ENCODE data around the gene CGREF1. TPM values are rescaled to one million over a fixed set of nuclear protein-coding genes. Genes with fewer than 3 reads are reported as not detected.

Gene CGREF1
- total RNA-seq, 3 donors from 2014 or later = 0.41 to 1.9 (median 1.5) TPM

DNA sequence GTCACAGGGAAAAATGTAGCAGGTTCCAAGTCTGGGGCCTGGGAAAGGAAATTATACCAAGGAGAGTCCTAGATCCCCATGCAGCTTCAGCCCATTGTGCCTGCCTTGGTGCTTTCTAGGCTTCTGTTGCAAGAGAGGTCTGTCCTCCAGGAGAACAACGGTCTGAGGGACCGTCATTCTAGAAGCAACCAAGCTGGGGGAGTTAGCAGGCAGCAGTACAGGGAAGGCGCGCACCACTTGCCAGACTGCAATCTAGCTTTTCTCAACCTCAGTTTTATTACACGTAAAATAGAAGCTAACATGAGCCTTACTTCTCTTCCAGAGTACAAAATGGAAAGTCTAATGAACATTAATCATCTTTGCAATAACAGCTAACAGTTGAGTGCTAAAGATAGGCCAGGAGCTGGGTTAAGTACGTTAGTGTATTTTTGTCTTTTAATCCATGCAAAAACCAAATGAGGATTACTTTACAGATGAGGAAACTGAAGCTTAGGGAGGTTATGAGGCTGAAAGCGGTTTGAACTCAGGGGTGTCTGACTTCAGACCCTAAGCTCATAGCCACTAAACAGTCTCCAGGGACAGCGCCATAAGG, 31.8 kb upstream of the CGREF1 start:
- H3K4me3 ChIP-seq = no peak overlapping the region
- no peaks in the 10 kb centered on the region for H3K4me1 ChIP-seq (ENCODE audit: low read depth)
- intact Hi-C loops (cut with DNase I, micrococcal nuclease) = no loop called here
- ATAC-seq = no peak
- no peak for DNase-seq
- H3K9me3 ChIP-seq = no peaks in the 10 kb centered on the region
- TF ChIP-seq, protein P1, sequence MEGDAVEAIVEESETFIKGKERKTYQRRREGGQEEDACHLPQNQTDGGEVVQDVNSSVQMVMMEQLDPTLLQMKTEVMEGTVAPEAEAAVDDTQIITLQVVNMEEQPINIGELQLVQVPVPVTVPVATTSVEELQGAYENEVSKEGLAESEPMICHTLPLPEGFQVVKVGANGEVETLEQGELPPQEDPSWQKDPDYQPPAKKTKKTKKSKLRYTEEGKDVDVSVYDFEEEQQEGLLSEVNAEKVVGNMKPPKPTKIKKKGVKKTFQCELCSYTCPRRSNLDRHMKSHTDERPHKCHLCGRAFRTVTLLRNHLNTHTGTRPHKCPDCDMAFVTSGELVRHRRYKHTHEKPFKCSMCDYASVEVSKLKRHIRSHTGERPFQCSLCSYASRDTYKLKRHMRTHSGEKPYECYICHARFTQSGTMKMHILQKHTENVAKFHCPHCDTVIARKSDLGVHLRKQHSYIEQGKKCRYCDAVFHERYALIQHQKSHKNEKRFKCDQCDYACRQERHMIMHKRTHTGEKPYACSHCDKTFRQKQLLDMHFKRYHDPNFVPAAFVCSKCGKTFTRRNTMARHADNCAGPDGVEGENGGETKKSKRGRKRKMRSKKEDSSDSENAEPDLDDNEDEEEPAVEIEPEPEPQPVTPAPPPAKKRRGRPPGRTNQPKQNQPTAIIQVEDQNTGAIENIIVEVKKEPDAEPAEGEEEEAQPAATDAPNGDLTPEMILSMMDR (IDR thresholded peaks at IDR 0.05) = no peak
- no peaks in the 10 kb centered on the region for H3K36me3 ChIP-seq (ENCODE audit: low read depth)

DNA sequence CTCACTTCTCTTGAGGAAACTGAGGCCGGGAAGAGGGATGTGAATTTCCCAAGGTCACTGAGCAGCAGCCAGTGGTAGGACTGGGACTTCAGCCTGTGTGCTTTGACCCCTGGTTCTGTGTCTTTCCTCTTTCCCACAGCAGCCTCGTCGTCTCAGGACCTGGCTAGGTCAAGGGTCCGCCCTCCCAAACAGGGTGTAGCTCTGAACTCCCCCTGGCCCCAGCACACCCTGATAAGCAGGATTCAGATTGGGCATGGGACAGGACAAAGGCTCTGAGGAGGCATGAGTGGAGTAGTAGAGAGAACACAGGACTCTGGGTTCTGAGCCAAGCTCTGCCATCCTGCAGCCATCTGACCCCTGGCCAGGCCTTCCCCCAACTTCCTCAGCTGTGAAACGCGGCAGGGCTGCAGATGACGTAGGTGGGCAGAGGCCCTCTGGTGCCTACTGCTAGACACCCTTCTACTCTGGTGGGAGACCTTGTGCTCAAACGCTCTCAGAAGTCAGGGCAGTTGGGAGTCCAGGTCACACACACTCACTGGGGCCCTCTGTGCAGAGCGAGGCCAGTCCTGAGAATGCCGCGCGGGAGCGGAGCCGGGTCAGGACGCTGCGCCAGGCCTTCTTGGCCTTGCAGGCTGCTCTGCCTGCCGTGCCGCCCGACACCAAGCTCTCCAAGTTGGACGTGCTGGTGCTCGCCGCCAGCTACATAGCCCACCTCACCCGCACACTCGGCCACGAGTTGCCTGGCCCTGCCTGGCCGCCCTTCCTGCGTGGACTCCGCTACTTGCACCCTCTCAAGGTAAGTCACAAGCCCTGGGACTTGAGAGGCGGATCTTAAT, 30.9 kb upstream of the CGREF1 start:
- DNase-seq = no peak
- no peaks in the 10 kb centered on the region for H3K9me3 ChIP-seq
- TF ChIP-seq, protein P1 (IDR thresholded peaks at IDR 0.05) = no peak
- ATAC-seq = no peak
- intact Hi-C loops (cut with DNase I, micrococcal nuclease) = no loop called here
- no peak overlapping the region for H3K4me3 ChIP-seq
- no peaks in the 10 kb centered on the region for H3K36me3 ChIP-seq (ENCODE audit: low read depth)
- H3K4me1 ChIP-seq (ENCODE audit: low read depth) = no peaks in the 10 kb centered on the region

DNA sequence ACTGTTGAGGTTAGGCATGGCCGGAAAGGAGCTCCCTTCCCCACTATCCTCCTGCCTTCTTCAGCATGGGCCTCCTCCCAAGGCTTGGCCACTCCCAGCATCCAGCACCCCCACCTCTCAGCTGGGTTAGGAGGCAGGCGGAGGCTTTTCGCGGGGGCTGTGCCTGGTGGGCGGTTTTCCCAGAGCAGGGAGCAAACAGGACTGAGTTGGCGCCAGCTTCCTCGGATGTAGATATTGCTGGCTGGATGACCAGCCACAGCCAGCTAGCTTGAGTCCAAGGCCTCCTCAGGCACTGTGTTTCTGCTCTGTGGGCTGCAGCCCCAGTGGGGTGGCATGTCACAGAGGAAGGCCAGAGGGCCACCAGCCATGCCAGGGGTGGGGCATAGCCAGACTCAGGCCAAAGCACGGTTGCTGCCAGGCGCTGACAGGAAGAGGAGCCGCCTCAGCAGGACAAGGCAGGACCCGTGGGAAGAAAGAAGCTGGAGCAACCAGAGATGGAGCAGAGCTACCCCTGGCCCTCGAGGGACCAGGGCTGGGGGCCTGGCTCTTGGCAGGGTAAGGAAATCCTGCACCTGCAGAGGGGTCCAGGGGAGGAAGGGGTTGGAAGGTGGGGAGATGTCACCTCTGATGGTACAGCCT, 30.0 kb upstream of the CGREF1 start, which contains the start of gene TCF23:
Gene TCF23 (plus strand): TSS at position 204 of the 639 bp plus-strand sequence. CDS start 130 bp downstream, at position 334.
- no peak for DNase-seq
- TF ChIP-seq, protein P1 (IDR thresholded peaks at IDR 0.05) = no peak

DNA sequence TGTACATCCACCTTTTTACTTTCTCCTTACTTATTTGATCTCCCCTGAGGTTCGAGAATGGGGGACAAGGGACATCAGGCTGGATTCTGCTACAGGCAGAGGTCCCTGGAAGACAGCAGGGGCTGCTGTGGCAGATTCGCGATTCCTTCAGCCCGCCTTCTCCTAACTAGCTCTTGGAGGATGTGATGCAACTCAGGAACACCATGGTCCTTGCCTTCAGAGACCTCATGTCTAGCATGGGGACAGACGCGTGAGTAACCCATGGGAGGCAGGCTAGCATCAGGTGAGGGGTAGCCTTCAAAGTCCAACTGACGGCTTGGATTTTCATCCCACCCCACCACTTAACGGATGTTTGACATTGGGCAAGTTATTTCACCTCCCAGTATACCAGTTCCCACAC, 29.0 kb upstream of the CGREF1 start:
- DNase-seq (no peak), ATAC-seq (no peak)
- TF ChIP-seq, protein P1 (IDR thresholded peaks at IDR 0.05) = no peak
- no peaks in the 10 kb centered on the region for H3K4me1 ChIP-seq (ENCODE audit: low read depth)
- no peaks in the 10 kb centered on the region for H3K9me3 ChIP-seq
- no peak overlapping the region for H3K4me3 ChIP-seq
- H3K36me3 ChIP-seq (ENCODE audit: low read depth) = no peaks in the 10 kb centered on the region
- intact Hi-C loops (cut with DNase I, micrococcal nuclease) = no loop called here

More for the DNA sequence above, 30.0 kb upstream of the CGREF1 start, which contains the start of gene TCF23:
- Histone ChIP-seq H3K4me3 (no peak within 1 kb of the TSS), H3K36me3 (ENCODE audit: low read depth) (no peaks in the 10 kb centered on the region), H3K4me1 (ENCODE audit: low read depth) (no peaks in the 10 kb centered on the region), H3K9me3 (no peaks in the 10 kb centered on the region)
- ATAC-seq = no peak
- intact Hi-C loops (cut with DNase I, micrococcal nuclease) = no loop called here

DNA sequence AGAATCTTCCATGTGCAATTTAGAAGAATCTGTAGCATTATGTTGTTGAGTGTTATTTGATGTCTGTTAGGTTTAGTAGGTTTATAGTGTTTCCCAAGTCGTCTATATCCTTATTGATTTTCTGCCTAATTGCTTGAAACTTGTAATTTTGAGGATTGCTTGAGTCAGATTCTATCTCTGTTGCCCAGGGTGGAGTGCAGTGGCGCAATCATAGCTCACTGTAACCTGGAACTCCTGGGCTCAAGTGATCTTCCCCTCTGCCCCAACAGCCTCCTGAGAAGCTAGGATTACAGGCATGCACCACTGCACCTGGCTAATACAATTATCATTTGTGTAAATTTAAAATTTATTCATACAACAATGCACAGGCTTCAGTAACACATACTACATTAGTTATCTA, 26.8 kb upstream of the CGREF1 start:
- Histone ChIP-seq H3K4me1 (ENCODE audit: low read depth) (no peaks in the 10 kb centered on the region), H3K9me3 (no peaks in the 10 kb centered on the region), H3K36me3 (ENCODE audit: low read depth) (no peaks in the 10 kb centered on the region), H3K4me3 (no peak overlapping the region)
- TF ChIP-seq, protein P1 (IDR thresholded peaks at IDR 0.05) = no peak
- no peak for DNase-seq
- intact Hi-C loops (cut with DNase I, micrococcal nuclease) = no loop called here
- ATAC-seq = no peak
